ENCODE data around the gene ICE2. TPM values are rescaled to one million over a fixed set of nuclear protein-coding genes. Genes with fewer than 3 reads are reported as not detected.

ICE2 gene
- total RNA-seq, 3 donors from 2014 or later: 28.5 to 40.7 (median 36.1) TPM

DNA sequence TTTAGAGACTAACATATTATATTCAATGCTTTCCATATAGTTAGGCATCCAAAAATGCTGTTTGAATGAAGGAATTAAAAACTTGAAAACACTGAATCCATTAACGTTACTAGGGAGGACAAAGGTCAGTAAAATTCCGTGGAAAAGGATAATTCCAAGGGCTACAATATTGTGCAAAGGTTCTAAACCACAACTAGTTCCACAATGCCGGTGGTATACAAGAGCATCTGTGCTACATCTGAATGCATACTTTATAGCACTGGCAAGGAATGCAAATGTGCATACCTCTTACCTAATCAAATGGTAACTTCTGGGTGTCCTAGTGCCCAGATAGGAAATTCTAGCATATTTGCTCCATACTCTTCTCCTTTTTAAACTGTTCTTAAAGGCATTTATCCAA is 2.2 kb downstream of the ICE2 start:
- no peak for TF ChIP-seq POLR2AphosphoS5 (IDR thresholded peaks at IDR 0.05)
- no peak for TF ChIP-seq POLR2A (IDR thresholded peaks at IDR 0.05)
- TF ChIP-seq CTCF (IDR thresholded peaks at IDR 0.05): no peak
- intact Hi-C loops (cut with DNase I; ENCODE audit: low total_unique reads): no loop called here
- Histone ChIP-seq H3K4me3 (no peak overlapping the region), H3K9me3 (no peaks in the 10 kb centered on the region), H3K27ac (no peak overlapping the region), H3K4me1 (peaks cover 0 to 16% of the 10 kb centered on the region in 2 donors), H3K27me3 (no peaks in the 10 kb centered on the region), H3K36me3 (no peaks in the 10 kb centered on the region)
- DNase-seq (ENCODE audit: low spot score in 2 of 2): no peak

DNA sequence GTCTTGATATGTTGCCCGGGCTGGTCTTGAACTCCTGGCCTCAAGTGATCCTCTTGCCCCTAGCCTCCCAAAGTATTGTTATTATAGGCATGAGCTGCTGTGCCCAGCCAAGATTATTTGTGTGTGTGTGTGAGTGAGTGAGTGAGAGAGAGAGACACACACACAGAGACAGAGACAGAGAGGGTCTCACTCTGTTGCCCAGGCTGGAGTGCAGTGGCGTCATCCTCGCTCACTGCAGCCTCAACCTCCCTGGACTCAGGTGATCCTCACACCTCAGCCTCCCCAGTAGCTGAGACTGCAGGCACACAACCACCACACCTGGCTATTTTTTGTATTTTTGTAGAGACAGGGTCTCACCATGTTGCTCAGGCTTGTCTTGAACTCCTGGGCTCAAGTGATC is 5.8 kb downstream of the ICE2 start:
- Histone ChIP-seq H3K4me1 (peaks cover 0 to 10% of the 10 kb centered on the region in 2 donors), H3K4me3 (no peak overlapping the region), H3K36me3 (no peaks in the 10 kb centered on the region), H3K27ac (no peak overlapping the region), H3K9me3 (no peaks in the 10 kb centered on the region), H3K27me3 (no peaks in the 10 kb centered on the region)
- DNase-seq (ENCODE audit: low spot score in 2 of 2): no peak
- intact Hi-C loops (cut with DNase I; ENCODE audit: low total_unique reads): no loop called here
- TF ChIP-seq POLR2AphosphoS5 (IDR thresholded peaks at IDR 0.05) (no peak), POLR2A (IDR thresholded peaks at IDR 0.05) (no peak), CTCF (IDR thresholded peaks at IDR 0.05) (no peak)

- TF ChIP-seq CTCF (IDR thresholded peaks at IDR 0.05): no peak
- no peak for TF ChIP-seq POLR2AphosphoS5 (IDR thresholded peaks at IDR 0.05)
- no peak for TF ChIP-seq POLR2A (IDR thresholded peaks at IDR 0.05)
- no peaks in the 10 kb centered on the region for H3K36me3 ChIP-seq
- H3K9me3 ChIP-seq: no peaks in the 10 kb centered on the region
- no peaks in the 10 kb centered on the region for H3K27me3 ChIP-seq
- no peak overlapping the region for H3K27ac ChIP-seq
- H3K4me1 ChIP-seq: no peaks in the 10 kb centered on the region
- intact Hi-C loops (cut with DNase I; ENCODE audit: low total_unique reads): no loop called here
- no peak overlapping the region for H3K4me3 ChIP-seq
- DNase-seq (ENCODE audit: low spot score in 2 of 2): no peak
Measured at GRCh38 chr15:60471314-60471713, 7.6 kb downstream of the ICE2 start.

DNA sequence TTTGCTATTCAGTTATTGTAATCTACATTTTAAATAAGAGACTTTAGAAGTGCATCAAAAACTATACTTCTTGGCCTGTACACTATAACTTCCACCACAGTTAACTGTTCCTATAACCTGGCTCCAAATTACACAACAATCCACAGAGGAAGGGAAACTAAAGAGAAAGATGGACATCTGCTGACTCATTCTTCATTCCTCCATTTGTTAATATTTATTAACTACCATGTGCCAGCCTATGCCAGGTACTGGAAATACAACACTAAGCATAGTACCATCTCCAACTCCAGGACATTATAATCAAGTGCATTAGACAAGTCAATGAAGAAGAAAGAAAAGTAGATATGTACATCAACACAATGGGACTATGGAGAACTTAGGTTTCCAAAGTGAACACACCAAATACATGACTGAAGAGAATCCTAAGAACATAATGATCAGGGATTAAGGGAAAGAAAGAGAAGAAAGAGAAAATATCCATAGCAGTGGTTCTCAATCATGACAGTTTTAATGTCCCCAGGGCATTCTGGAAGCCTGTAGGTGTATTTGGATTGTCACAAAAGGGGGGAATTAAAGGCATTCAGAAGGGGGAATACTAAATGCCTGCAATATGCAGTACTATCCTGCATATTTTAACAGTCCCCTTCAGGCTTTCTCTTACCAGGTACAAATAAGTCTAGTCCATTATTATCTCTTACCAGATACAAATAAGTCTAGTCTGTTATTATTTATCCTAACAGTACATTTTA is 8.9 kb downstream of the ICE2 start:
- Histone ChIP-seq H3K9me3 (no peaks in the 10 kb centered on the region), H3K27me3 (no peaks in the 10 kb centered on the region), H3K27ac (no peak overlapping the region), H3K4me3 (no peak overlapping the region), H3K36me3 (no peaks in the 10 kb centered on the region), H3K4me1 (no peaks in the 10 kb centered on the region)
- TF ChIP-seq CTCF (IDR thresholded peaks at IDR 0.05) (no peak), POLR2AphosphoS5 (IDR thresholded peaks at IDR 0.05) (no peak), POLR2A (IDR thresholded peaks at IDR 0.05) (no peak)
- intact Hi-C loops (cut with DNase I; ENCODE audit: low total_unique reads): no loop called here
- DNase-seq (ENCODE audit: low spot score in 2 of 2): no peak

GRCh38 chr15:60464836-60465630 is 13.9 kb downstream of the ICE2 start:
- no peak overlapping the region for H3K27ac ChIP-seq
- no peak for TF ChIP-seq POLR2A (IDR thresholded peaks at IDR 0.05)
- no peak for TF ChIP-seq POLR2AphosphoS5 (IDR thresholded peaks at IDR 0.05)
- TF ChIP-seq CTCF (IDR thresholded peaks at IDR 0.05): no peak
- no peaks in the 10 kb centered on the region for H3K4me1 ChIP-seq
- no peaks in the 10 kb centered on the region for H3K27me3 ChIP-seq
- no peaks in the 10 kb centered on the region for H3K9me3 ChIP-seq
- H3K4me3 ChIP-seq: no peak overlapping the region
- intact Hi-C loops (cut with DNase I; ENCODE audit: low total_unique reads): no loop called here
- H3K36me3 ChIP-seq: no peaks in the 10 kb centered on the region
- DNase-seq (ENCODE audit: low spot score in 2 of 2): no peak

Data from breast epithelium (tissue), 4 donors.